NT2/D1 (cell line): ENCODE measurements around the gene ZMAT5.

Experiments
- DNase-seq: peaks from one replicate; pipeline ENCODE4 v3.0.0-alpha.2; 2011; ENCODE audit warnings: low read depth, low spot score
- H3K27me3 ChIP-seq: 2 replicates; pipeline ENCODE4 v1.6.0; 2011; ENCODE audit warnings: mild to moderate bottlenecking; ENCODE audit not compliant: insufficient read length, insufficient read depth
- H3K36me3 ChIP-seq: 2 replicates; pipeline ENCODE4 v1.6.1; 2011; ENCODE audit warnings: mild to moderate bottlenecking, low read length, mixed read lengths; ENCODE audit not compliant: insufficient read depth, insufficient read length
- H3K4me1 ChIP-seq: 2 replicates; pipeline ENCODE4 v1.5.1; 2011; ENCODE audit not compliant: insufficient read depth, insufficient read length
- H3K4me3 ChIP-seq: 2 replicates; pipeline ENCODE4 v1.5.1; 2011; ENCODE audit warnings: low read depth; ENCODE audit not compliant: insufficient read length
- H3K9ac ChIP-seq: 2 replicates; pipeline ENCODE4 v1.6.0; 2011; ENCODE audit warnings: low read depth; ENCODE audit not compliant: insufficient read length
- H3K9me3 ChIP-seq: 2 replicates; pipeline ENCODE4 v1.5.1; 2011; ENCODE audit warnings: mild to moderate bottlenecking, low read length; ENCODE audit not compliant: insufficient read depth
- SUZ12 ChIP-seq: IDR thresholded peaks from 2 replicates; pipeline ENCODE4 v1.6.1; 2011; ENCODE audit not compliant: insufficient read length, insufficient read depth; ENCODE audit errors: extremely low read depth
- YY1 ChIP-seq: IDR thresholded peaks from 2 replicates; pipeline ENCODE4 v1.6.1; 2011; ENCODE audit not compliant: insufficient read length, insufficient read depth
- ZNF274 ChIP-seq: IDR thresholded peaks from 2 replicates; pipeline ENCODE4 v1.6.1; 2011; ENCODE audit warnings: mild to moderate bottlenecking, low read depth, low read length

Gene ZMAT5

GRCh38 chr22:29700206-29700899 is 66.5 kb downstream of the ZMAT5 start:
- Histone ChIP-seq H3K4me1 (peaks cover 15% of the 10 kb centered on the region), H3K4me3 (no peak overlapping the region), H3K27me3 (peaks cover 11% of the 10 kb centered on the region), H3K36me3 (peaks cover 7% of the 10 kb centered on the region), H3K9me3 (no peaks in the 10 kb centered on the region), H3K9ac (peak overlapping the region; percentile 32)
- no peak for DNase-seq
- TF ChIP-seq ZNF274 (no peak), YY1 (no peak)

GRCh38 chr22:29697853-29698598 is 68.8 kb downstream of the ZMAT5 start:
- H3K9ac ChIP-seq: no peak overlapping the region
- H3K9me3 ChIP-seq: no peaks in the 10 kb centered on the region
- H3K4me3 ChIP-seq: no peak overlapping the region
- peaks cover 20% of the 10 kb centered on the region for H3K36me3 ChIP-seq
- TF ChIP-seq SUZ12 (no peak), ZNF274 (no peak), YY1 (no peak)
- H3K27me3 ChIP-seq: peaks cover 3% of the 10 kb centered on the region
- DNase-seq: no peak
- peaks cover 10% of the 10 kb centered on the region for H3K4me1 ChIP-seq

GRCh38 chr22:29695129-29695926 is 71.5 kb downstream of the ZMAT5 start:
- H3K36me3 ChIP-seq: peaks cover 20% of the 10 kb centered on the region
- TF ChIP-seq ZNF274 (no peak), YY1 (no peak)
- H3K9me3 ChIP-seq: no peaks in the 10 kb centered on the region
- peaks cover 22% of the 10 kb centered on the region for H3K4me1 ChIP-seq
- DNase-seq: no peak
- no peaks in the 10 kb centered on the region for H3K27me3 ChIP-seq
- H3K9ac ChIP-seq: no peak overlapping the region
- H3K4me3 ChIP-seq: no peak overlapping the region

GRCh38 chr22:29693671-29694070 is 73.1 kb downstream of the ZMAT5 start:
- H3K9ac ChIP-seq: no peak overlapping the region
- peaks cover 20% of the 10 kb centered on the region for H3K36me3 ChIP-seq
- TF ChIP-seq ZNF274: no peak
- TF ChIP-seq YY1: no peak
- TF ChIP-seq SUZ12: no peak
- H3K4me3 ChIP-seq: no peak overlapping the region
- DNase-seq: no peak
- no peaks in the 10 kb centered on the region for H3K27me3 ChIP-seq
- H3K9me3 ChIP-seq: no peaks in the 10 kb centered on the region
- H3K4me1 ChIP-seq: peaks cover 28% of the 10 kb centered on the region

- H3K9ac ChIP-seq: no peak overlapping the region
- H3K36me3 ChIP-seq: peaks cover 20% of the 10 kb centered on the region
- peaks cover 28% of the 10 kb centered on the region for H3K4me1 ChIP-seq
- H3K27me3 ChIP-seq: no peaks in the 10 kb centered on the region
- DNase-seq: no peak
- H3K4me3 ChIP-seq: no peak overlapping the region
- H3K9me3 ChIP-seq: no peaks in the 10 kb centered on the region
- TF ChIP-seq SUZ12: no peak
- no peak for TF ChIP-seq ZNF274
- TF ChIP-seq YY1: no peak
Observed at GRCh38 chr22:29693161-29693560, 73.6 kb downstream of the ZMAT5 start.

- Histone ChIP-seq H3K9me3 (no peaks in the 10 kb centered on the region), H3K4me1 (peaks cover 28% of the 10 kb centered on the region), H3K9ac (peak overlapping the region; percentile 39), H3K27me3 (no peaks in the 10 kb centered on the region), H3K36me3 (peaks cover 17% of the 10 kb centered on the region), H3K4me3 (no peak overlapping the region)
- DNase-seq: no peak
- TF ChIP-seq ZNF274: no peak
- no peak for TF ChIP-seq YY1
- no peak for TF ChIP-seq SUZ12
Observed at GRCh38 chr22:29692327-29692640, 74.5 kb downstream of the ZMAT5 start.
